Activated T-helper 2 cell treated with anti-CD3 and anti-CD28 coated beads, Interferon-gamma antibody, Interleukin-2, Interleukin-4, amounts not matched to agents 10 μg/mL and 5 μg/mL and 100 μg/mL, durations not matched to agents 14 hours and 24 hours and 36 hours (primary cell): ENCODE results near the gene MICA. TPM values are rescaled to one million over a fixed set of nuclear protein-coding genes. Genes with fewer than 3 reads are reported as not detected.
"Not testable (repeated sequence)": the region's sequence is repeated elsewhere in the genome, so short reads cannot be mapped to it uniquely, and the experiment has no call there.

ENCODE experiments used
- DNase-seq: peaks from one replicate; pipeline ENCODE4 v3.0.0; 2021; ENCODE audit warnings: low spot score
- H3K27ac Mint-ChIP-seq: one replicate; pipeline ENCODE4 v1.8.0; 2021; ENCODE audit warnings: mixed read lengths
- H3K27me3 Mint-ChIP-seq: one replicate; pipeline ENCODE4 v1.8.0; 2021; ENCODE audit warnings: low read depth, mixed read lengths
- H3K36me3 Mint-ChIP-seq: one replicate; pipeline ENCODE4 v1.8.0; 2021; ENCODE audit warnings: low read depth, mixed read lengths
- H3K4me1 Mint-ChIP-seq: one replicate; pipeline ENCODE4 v1.8.0; 2021; ENCODE audit warnings: low read depth, mixed read lengths
- H3K4me3 Mint-ChIP-seq: one replicate; pipeline ENCODE4 v1.8.0; 2021; ENCODE audit warnings: low read depth, mild to moderate bottlenecking, moderate library complexity, mixed read lengths
- H3K9me3 Mint-ChIP-seq: one replicate; pipeline ENCODE4 v1.8.0; 2021; ENCODE audit warnings: mixed read lengths
- intact Hi-C: fragments of 100-400 bp; cut with micrococcal nuclease; formaldehyde crosslinking; loops from one replicate; pipeline ENCODE4 v1.15.1; 2023
- total RNA-seq: library from RNA; stranded (reverse); gene quantifications from 2 replicates; pipeline ENCODE4 v1.2.3, GENCODE V29; 2022

MICA gene
- total RNA-seq, 1 donor from 2014 or later = 6.0 TPM

DNA sequence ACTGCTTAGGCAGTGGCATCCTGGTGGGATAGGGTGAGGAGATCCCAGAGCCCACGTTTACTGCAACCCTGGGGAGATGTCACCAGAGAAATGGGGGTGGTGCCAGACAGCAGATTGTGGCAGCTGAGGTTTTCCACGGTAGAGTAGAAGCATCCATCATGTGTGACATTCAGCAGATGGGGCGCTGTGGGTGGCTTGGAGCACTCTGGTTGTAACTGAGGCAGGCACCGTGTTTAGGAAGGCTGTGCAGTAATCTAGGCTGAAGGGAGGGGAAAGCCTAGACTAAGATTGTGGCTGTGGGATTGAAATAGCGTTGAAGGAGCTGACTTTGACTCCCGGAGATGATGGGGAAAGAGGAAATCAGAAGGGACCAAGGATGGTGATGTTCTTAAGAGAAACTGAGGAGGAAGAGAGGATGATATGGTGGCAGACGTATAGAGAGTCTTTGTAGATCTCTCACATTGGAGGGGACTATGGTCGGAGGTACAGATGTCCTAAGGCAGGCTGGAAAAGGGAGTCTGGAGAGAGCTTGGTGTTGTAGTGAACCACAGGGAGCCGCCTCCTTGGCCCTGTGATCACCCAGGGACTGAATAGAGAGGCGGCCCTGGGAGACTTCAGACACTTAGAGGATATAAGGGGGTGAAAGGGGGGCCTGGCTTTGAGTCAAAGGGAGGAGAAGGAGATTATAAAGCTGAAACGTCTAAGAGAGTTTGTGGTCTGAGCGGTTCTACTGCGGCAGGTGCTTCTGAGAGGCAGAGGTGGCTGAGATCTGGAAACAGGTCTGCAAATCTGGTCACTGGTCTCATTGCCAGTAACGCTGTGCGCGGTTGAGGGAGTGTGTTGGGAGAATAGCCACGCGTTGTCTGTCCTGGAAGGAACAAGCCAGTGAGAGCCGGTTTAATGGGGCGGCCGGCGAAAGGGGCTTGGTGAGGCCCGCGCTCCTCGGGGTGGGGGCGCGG, 792 bp upstream of the MICA start:
- H3K27me3 Mint-ChIP-seq = peaks cover 25% of the 10 kb centered on the region
- H3K4me1 Mint-ChIP-seq = peaks cover 51% of the 10 kb centered on the region
- H3K27ac Mint-ChIP-seq = peak overlapping the region; percentile 14
- peak; percentile 26 for DNase-seq
- peaks cover 15% of the 10 kb centered on the region for H3K36me3 Mint-ChIP-seq
- intact Hi-C loops = loop anchor here (5.0 kb wide), 1 partner anchor 90 kb away; no protein-coding TSS in a partner anchor
- H3K4me3 Mint-ChIP-seq = peak overlapping the region; percentile 75
- no peaks in the 10 kb centered on the region for H3K9me3 Mint-ChIP-seq

DNA sequence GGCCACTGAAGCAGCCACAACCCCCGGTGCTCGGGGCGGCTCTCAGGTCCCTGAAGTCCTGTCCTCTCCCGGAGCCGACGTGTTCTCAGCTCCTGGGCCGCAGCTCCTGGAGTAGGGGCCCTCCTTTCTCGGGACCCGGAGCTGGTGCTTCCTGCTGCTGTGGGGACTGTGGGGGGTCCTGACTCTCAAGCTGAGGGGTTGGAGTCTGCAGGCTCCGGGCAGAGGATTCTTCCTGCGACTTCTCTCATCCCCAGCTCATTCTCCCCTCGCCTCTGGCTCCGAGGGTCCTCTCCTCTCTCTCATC, 618 bp downstream of the MICA start:
- not testable (repeated sequence) for DNase-seq, H3K27ac Mint-ChIP-seq, H3K9me3 Mint-ChIP-seq
- intact Hi-C loops = loop anchor here (5.0 kb wide), 1 partner anchor 88 kb away; no protein-coding TSS in a partner anchor
- H3K4me1 Mint-ChIP-seq = peaks cover 54% of the 10 kb centered on the region
- peaks cover 26% of the 10 kb centered on the region for H3K27me3 Mint-ChIP-seq
- peaks cover 15% of the 10 kb centered on the region for H3K36me3 Mint-ChIP-seq
- H3K4me3 Mint-ChIP-seq = peak overlapping the region; percentile 75

DNA sequence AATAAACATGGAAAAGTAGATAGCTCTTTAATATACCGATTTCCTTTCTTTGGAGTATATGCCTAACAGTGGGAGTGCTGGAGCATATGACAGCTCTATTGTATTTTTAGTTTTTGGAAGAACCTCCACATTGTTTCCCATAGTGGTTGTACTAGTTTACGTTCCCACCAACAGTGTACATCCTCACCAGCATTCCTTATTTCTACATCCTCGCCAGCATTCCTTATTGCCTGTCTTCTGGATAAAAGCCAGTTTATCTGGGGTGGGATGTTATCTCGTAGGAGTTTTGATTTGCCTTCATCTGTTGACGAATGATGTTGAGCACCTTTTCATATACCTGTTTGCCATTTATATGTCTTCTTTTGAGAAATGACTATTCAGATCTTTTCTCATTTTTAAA, 2.6 kb downstream of the MICA start:
- H3K9me3 Mint-ChIP-seq = no peaks in the 10 kb centered on the region
- H3K4me3 Mint-ChIP-seq = no peak overlapping the region
- intact Hi-C loops = no loop called here
- no peak overlapping the region for H3K27ac Mint-ChIP-seq
- peaks cover 43% of the 10 kb centered on the region for H3K4me1 Mint-ChIP-seq
- peaks cover 24% of the 10 kb centered on the region for H3K27me3 Mint-ChIP-seq
- H3K36me3 Mint-ChIP-seq = peaks cover 27% of the 10 kb centered on the region
- DNase-seq = no peak

DNA sequence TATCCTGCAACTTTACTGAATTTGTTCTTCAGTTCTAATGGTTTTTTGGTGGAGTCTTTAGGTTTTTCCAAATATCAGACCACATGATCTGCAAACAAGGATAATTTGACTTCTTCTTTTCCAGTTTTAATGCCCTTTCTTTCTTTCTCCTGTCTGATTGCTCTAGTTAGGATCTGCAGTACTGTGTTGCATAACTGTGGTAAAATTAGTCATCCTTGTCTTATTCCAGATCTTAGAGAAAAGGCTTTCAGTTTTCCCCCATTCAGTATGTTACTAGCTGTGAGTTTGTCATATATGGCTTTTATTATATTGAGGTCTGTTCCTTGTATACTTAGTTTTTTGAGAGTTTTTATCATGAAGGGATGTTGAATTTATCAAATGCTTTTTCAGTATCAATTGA, 4.3 kb downstream of the MICA start:
- peaks cover 21% of the 10 kb centered on the region for H3K27me3 Mint-ChIP-seq
- no peak overlapping the region for H3K4me3 Mint-ChIP-seq
- peaks cover 33% of the 10 kb centered on the region for H3K36me3 Mint-ChIP-seq
- H3K4me1 Mint-ChIP-seq = peaks cover 26% of the 10 kb centered on the region
- intact Hi-C loops = no loop called here
- H3K9me3 Mint-ChIP-seq = no peaks in the 10 kb centered on the region
- DNase-seq = no peak
- H3K27ac Mint-ChIP-seq = no peak overlapping the region

DNA sequence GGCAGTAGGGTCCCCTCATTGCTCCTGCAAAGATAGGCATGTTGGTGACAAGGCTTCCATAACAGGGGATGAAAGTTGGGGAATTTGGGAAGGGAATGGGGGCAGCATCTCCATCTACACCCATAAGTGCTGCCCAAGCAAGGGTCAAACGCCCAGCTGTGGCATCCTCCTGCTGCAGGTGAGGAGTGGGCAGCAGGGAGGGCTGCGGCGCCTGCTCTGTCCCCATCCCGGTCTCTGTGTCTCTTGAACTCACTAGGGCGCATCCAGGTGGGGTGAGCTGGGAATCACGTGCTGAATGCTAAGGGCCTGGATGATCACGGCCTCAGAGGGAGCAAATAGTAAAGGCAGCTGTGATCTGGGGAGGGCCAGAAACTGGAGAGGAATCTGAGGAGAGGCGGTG, 9.1 kb downstream of the MICA start:
- peaks cover 4% of the 10 kb centered on the region for H3K9me3 Mint-ChIP-seq
- H3K4me3 Mint-ChIP-seq = no peak overlapping the region
- H3K36me3 Mint-ChIP-seq = peaks cover 35% of the 10 kb centered on the region
- H3K27me3 Mint-ChIP-seq = peaks cover 2% of the 10 kb centered on the region
- no peak overlapping the region for H3K27ac Mint-ChIP-seq
- DNase-seq = no peak
- intact Hi-C loops = no loop called here
- H3K4me1 Mint-ChIP-seq = peaks cover 7% of the 10 kb centered on the region

DNA sequence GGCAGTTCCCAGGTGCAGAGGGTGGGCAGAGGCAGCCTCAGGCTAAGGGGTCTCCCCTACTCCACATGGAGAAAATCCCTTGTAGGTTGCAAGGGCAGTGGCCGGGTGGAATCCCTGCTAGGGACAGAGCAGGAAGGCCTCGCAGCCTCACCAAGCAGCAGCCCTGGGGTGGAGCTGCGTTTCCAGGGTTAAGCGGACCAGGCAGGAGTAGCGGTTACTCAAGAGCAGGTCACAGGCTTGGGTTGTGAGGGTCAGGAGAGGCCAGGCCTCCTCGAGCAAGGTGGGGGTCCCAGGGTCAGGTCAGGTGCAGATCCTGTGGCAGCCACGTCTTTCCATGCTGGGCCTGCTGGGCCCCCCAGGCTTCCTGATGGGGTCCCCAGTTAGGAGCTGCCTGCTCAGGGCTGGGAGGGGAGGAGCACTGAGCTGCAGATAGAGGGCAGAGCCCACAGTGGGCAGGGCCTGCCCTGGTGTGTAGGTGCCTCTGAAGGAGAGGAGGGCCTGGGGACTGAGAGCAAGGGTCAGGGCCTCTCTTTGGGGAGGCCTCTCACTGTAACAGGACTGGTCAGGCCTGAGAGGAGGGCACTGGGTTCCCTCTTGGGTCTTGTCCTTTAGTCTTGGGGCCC, 10.9 kb downstream of the MICA start:
- H3K27me3 Mint-ChIP-seq, H3K27ac Mint-ChIP-seq, intact Hi-C loops: not testable (repeated sequence)

DNA sequence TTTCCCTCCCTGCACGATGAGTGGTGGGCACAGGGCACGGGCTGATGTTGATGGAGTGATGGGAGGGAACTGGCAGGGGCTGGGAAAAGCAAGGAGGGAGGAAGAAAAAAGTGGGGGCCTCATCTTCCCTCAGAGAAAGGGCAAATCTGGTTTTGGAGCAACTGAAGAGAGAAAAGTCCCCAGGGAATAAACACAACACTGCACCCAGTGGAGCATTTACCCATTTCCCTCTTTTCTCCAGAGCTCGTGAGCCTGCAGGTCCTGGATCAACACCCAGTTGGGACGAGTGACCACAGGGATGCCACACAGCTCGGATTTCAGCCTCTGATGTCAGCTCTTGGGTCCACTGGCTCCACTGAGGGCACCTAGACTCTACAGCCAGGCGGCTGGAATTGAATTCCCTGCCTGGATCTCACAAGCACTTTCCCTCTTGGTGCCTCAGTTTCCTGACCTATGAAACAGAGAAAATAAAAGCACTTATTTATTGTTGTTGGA, 11.4 kb downstream of the MICA start:
- no peaks in the 10 kb centered on the region for H3K27me3 Mint-ChIP-seq
- intact Hi-C loops = no loop called here
- H3K9me3 Mint-ChIP-seq = peaks cover 4% of the 10 kb centered on the region
- H3K27ac Mint-ChIP-seq = no peak overlapping the region
- no peak overlapping the region for H3K4me3 Mint-ChIP-seq
- DNase-seq = no peak
- no peaks in the 10 kb centered on the region for H3K4me1 Mint-ChIP-seq
- peaks cover 35% of the 10 kb centered on the region for H3K36me3 Mint-ChIP-seq

More for the DNA sequence above, 10.9 kb downstream of the MICA start:
- not testable (repeated sequence) for H3K9me3 Mint-ChIP-seq, H3K4me1 Mint-ChIP-seq, DNase-seq, H3K4me3 Mint-ChIP-seq
- peaks cover 37% of the 10 kb centered on the region for H3K36me3 Mint-ChIP-seq

DNA sequence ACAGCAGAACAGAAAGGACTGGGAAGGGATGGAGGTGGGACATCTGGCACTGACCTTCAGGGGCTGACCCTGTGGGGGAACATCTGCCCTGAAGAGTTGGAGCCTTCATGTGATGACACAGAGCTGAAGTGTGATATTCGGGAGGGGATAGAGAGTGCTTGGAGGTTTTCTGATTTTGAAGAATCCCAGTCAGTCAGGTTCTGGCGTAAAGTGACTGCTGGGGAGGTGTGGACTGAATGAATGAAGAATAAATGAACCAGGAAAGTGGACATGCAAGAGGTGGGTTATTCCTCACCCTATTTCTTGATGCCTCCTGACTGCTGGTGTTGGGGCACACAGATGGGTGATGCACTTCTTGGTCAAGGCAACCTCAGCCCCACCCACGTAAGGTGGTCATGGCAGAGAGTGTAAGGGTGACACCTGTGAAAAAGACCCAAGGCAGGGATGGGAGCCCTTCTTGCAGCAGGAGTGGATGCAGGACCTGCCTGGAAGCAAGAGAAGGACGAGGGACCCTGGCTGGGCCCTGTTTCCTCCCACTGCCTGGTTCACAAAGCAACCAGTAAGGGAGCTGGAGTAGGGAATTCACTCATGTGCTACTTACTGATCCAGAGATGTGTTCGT, 13.1 kb downstream of the MICA start:
- intact Hi-C loops = no loop called here
- H3K27me3 Mint-ChIP-seq = peaks cover 2% of the 10 kb centered on the region
- no peaks in the 10 kb centered on the region for H3K4me1 Mint-ChIP-seq
- no peak overlapping the region for H3K27ac Mint-ChIP-seq
- H3K36me3 Mint-ChIP-seq = peaks cover 25% of the 10 kb centered on the region
- H3K9me3 Mint-ChIP-seq = peaks cover 4% of the 10 kb centered on the region
- no peak for DNase-seq
- H3K4me3 Mint-ChIP-seq = no peak overlapping the region

DNA sequence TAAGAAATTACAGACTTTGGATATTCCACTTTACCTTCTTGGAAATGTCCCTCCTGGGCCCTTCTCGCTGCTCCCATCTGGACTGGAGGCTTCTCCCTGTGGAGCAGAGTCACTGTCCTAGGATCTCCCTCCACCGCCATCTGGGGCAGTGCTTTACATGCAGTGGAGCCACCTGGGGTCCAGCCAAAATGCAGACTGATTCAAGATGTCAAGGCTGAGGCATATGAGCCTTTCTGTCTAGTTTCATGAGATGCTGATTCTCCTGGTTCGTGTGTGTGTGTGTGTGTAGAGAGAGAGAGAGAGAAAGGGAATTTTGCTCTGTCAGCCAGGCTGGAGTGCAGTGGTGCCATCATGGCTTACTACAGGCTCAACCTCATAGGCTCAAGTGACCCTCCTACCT, 14.9 kb downstream of the MICA start:
- H3K36me3 Mint-ChIP-seq = peaks cover 19% of the 10 kb centered on the region
- H3K27me3 Mint-ChIP-seq = peaks cover 19% of the 10 kb centered on the region
- no peak overlapping the region for H3K27ac Mint-ChIP-seq
- H3K4me1 Mint-ChIP-seq = no peaks in the 10 kb centered on the region
- H3K4me3 Mint-ChIP-seq = no peak overlapping the region
- no peak for DNase-seq
- intact Hi-C loops = no loop called here
- H3K9me3 Mint-ChIP-seq = peaks cover 4% of the 10 kb centered on the region

DNA sequence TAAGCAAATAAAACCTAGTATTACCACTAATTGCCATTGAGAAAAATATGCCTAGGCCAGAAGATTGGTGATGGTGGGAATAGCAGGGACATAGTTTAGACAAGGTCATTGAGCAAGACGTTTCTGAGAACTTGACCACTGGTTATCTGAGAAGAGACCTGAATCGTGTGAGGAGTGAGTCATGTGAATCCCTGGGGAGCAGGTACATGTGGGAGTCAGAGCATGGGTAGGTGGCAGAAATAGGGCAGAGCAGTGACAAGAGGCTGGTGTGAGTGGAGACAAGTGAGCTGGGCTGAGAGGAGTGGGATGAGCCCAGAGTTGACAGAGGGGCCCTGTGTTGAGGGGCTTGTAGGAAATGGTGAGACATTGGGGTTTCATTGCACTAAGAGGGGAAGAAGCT, 16.4 kb downstream of the MICA start:
- Mint-ChIP-seq H3K27me3 (peaks cover 24% of the 10 kb centered on the region), H3K36me3 (peaks cover 14% of the 10 kb centered on the region), H3K4me3 (no peak overlapping the region), H3K27ac (no peak overlapping the region), H3K4me1 (no peaks in the 10 kb centered on the region), H3K9me3 (peaks cover 4% of the 10 kb centered on the region)
- intact Hi-C loops = no loop called here
- DNase-seq = no peak

DNA sequence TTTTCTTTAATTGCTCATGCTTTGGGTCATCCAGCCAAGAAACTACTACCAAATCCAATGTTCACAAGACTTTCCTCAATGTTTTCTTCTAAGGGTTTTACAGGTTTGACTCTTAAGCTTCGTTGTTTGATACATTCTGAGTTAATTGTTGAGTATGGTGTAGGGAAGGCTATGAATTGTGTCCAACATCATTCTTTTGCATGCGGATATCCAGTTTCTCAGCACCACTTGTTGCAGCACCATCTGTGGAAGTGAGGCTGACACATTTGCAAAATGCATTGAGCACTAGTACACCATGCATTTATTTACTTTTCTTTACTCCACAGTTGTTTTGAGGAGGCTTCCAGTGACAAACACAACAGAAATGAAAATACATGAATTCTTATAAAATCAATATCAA, 17.2 kb downstream of the MICA start:
- peaks cover 29% of the 10 kb centered on the region for H3K27me3 Mint-ChIP-seq
- H3K9me3 Mint-ChIP-seq = peaks cover 4% of the 10 kb centered on the region
- no peak overlapping the region for H3K4me3 Mint-ChIP-seq
- DNase-seq = no peak
- no peaks in the 10 kb centered on the region for H3K4me1 Mint-ChIP-seq
- intact Hi-C loops = no loop called here
- H3K27ac Mint-ChIP-seq = no peak overlapping the region
- peaks cover 14% of the 10 kb centered on the region for H3K36me3 Mint-ChIP-seq

DNA sequence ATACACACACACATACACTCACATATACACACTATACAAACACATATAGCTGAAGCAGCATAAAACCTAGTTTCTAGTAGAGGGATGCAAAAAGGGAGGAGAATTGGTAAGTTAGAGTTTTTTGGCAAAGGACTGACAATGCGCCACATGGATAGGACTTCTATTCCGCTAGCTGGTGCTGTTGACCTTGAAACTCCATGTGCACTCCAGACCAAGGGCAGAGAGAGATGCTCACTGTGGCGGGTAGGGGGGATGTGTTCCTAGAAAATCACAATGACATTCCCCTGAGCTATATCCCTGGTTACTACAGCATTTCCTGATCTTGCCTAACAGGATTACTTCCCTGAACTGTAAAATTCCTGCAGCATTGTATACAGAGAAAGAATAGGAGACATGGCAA, 19.2 kb downstream of the MICA start:
- Mint-ChIP-seq H3K9me3 (no peaks in the 10 kb centered on the region), H3K36me3 (peaks cover under 1% of the 10 kb centered on the region), H3K27ac (no peak overlapping the region), H3K4me1 (no peaks in the 10 kb centered on the region), H3K27me3 (peaks cover 36% of the 10 kb centered on the region), H3K4me3 (no peak overlapping the region)
- intact Hi-C loops = no loop called here
- no peak for DNase-seq

DNA sequence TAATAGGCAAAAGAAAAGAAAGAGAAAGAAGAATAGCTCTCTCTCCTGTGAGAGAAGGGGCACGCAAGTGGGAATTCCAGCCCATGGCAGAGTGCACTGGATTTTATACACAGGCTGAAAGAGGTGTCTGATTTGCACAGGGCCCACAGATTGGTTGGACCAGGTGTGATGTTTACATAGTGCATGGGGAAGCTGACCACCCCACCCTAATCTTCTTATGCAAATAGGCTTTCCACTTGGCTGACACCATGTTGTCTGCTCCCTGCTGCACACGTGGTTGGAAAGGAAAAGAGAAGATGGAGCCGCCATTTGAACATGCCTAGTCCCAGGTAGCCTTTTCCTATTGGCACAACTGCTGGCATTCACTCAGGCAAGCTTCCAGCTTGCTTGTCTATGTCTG, 20.2 kb downstream of the MICA start:
- intact Hi-C loops = no loop called here
- H3K4me1 Mint-ChIP-seq = no peaks in the 10 kb centered on the region
- no peaks in the 10 kb centered on the region for H3K36me3 Mint-ChIP-seq
- DNase-seq = no peak
- H3K9me3 Mint-ChIP-seq = no peaks in the 10 kb centered on the region
- H3K27ac Mint-ChIP-seq = no peak overlapping the region
- H3K4me3 Mint-ChIP-seq = no peak overlapping the region
- peaks cover 36% of the 10 kb centered on the region for H3K27me3 Mint-ChIP-seq
